Nephron (organoid): ENCODE data around the gene CD177.
"Not testable (repeated sequence)": the region's sequence is repeated elsewhere in the genome, so short reads cannot be mapped to it uniquely, and the experiment has no call there.

ENCODE experiments used
- H3K27ac Mint-ChIP-seq, 3 experiments: 2 replicates each; pipeline ENCODE4 v1.8.0; 2020; ENCODE audit warnings: mixed read lengths in 3 of 3, mild to moderate bottlenecking in 2 of 3, moderate library complexity in 1 of 3
- H3K27me3 Mint-ChIP-seq: 2 replicates; pipeline ENCODE4 v1.8.0; 2021; ENCODE audit warnings: low read depth, mild to moderate bottlenecking, moderate library complexity, mixed read lengths
- H3K36me3 Mint-ChIP-seq: 2 replicates; pipeline ENCODE4 v1.8.0; 2020; ENCODE audit warnings: low read depth, mixed read lengths
- H3K4me1 Mint-ChIP-seq: 2 replicates; pipeline ENCODE4 v1.8.0; 2020; ENCODE audit warnings: mixed read lengths
- H3K4me3 Mint-ChIP-seq, 3 experiments: 2 replicates each; pipeline ENCODE4 v1.8.0; 2020; ENCODE audit warnings: mild to moderate bottlenecking in 3 of 3, mixed read lengths in 3 of 3, moderate library complexity in 2 of 3
- H3K9me3 Mint-ChIP-seq: 2 replicates; pipeline ENCODE4 v1.8.0; 2020; ENCODE audit warnings: mixed read lengths
- TF ChIP-seq, protein P1 (sequence below), 3 experiments: fragments of 200-600 bp; sonication (generic); IDR thresholded peaks; one replicate each; pipeline ENCODE4 v1.5.0; 2021; ENCODE audit warnings: antibody characterized with exemption in 3 of 3; ENCODE audit not compliant: unreplicated experiment in 3 of 3

The CD177 gene

DNA sequence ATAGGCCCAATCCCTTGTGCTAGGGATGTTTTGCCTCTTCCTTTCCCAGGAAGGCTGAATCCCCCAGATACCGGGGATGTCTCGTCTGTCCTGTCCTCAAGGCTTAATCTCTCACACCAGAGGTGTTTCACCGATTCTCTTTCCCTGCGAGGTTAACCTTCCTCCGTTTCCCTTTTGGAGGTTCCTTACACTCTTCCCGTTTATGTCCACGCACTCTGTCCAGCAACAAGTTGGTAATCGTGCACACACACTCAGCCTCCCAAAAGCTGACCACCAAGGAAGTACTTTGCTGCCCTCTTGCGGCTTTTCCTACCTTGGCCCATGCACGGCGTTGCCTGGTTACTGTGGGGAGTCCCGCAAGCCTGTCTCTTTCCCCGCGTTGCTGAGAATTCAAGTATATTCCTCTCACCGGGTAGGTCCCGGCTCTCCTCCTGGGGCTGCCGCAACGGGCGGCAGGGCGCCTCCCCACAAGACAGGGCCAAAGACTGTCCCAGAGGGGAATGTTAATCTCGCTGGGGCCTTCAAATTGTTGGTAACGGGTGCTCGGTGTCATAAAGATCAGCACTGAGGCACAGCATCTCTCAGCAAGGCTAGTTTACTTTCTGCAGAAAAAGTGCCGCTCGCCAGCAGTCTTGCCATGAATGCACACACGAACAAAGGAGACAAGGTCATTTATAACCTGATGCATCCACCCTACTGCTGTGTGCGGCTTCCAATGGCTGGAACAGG, 36.7 kb upstream of the CD177 start:
- Mint-ChIP-seq H3K27ac (no peak overlapping the region), H3K27me3 (no peaks in the 10 kb centered on the region), H3K4me1 (no peaks in the 10 kb centered on the region), H3K9me3 (peaks cover 16% of the 10 kb centered on the region), H3K4me3 (no peak overlapping the region), H3K36me3 (no peaks in the 10 kb centered on the region)
- TF ChIP-seq, protein P1, sequence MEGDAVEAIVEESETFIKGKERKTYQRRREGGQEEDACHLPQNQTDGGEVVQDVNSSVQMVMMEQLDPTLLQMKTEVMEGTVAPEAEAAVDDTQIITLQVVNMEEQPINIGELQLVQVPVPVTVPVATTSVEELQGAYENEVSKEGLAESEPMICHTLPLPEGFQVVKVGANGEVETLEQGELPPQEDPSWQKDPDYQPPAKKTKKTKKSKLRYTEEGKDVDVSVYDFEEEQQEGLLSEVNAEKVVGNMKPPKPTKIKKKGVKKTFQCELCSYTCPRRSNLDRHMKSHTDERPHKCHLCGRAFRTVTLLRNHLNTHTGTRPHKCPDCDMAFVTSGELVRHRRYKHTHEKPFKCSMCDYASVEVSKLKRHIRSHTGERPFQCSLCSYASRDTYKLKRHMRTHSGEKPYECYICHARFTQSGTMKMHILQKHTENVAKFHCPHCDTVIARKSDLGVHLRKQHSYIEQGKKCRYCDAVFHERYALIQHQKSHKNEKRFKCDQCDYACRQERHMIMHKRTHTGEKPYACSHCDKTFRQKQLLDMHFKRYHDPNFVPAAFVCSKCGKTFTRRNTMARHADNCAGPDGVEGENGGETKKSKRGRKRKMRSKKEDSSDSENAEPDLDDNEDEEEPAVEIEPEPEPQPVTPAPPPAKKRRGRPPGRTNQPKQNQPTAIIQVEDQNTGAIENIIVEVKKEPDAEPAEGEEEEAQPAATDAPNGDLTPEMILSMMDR (IDR thresholded peaks at IDR 0.05; ENCODE audit: unreplicated experiment in 3 of 3), result no peak

DNA sequence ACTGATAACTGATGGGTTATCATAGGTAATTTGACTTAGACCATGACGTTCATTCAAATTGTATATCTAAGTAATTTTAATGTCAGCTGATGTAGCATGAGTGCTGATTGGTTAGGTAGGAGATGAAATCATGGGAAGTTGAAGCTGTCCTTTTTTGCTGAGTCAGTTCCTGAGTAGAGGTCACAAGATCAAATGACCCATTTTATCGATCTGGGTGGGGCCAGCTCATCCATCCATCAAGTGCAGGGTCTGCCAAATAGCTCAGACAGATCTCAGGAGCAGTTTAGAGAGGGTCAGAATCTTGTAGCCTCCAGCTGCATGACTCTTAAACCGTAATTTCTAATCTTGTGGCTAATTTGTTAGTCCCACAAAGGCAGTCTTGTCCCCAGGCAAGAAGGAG, 35.3 kb upstream of the CD177 start:
- Mint-ChIP-seq H3K27me3 (no peaks in the 10 kb centered on the region), H3K4me3 (no peak overlapping the region), H3K27ac (no peak overlapping the region), H3K9me3 (peaks cover 16% of the 10 kb centered on the region), H3K4me1 (no peaks in the 10 kb centered on the region), H3K36me3 (no peaks in the 10 kb centered on the region)
- TF ChIP-seq, protein P1 (IDR thresholded peaks at IDR 0.05; ENCODE audit: unreplicated experiment in 3 of 3), result no peak

DNA sequence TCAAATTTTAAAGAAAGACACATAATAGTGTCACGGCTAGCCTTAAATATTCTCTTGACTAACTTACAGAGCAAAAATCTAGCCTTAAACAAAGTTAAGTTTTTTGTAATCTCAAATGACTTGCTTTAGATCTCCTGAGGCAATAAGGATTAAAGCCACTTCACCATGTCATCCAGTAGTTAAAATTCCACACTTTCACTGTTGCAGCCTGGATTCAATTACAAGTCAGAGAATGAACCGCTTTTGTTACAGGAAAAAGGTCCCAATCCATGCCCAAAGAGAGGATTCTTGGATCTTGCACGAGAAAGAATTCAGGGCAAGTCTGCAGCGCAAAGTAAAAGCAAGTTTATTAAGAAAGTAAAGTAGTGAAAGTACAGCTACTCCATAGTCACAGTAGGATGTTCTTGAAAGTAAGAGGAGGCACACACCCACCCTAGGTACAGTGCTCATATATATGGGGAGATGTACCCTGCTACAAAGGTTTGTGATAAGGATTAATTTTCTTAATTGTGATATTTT, 34.6 kb upstream of the CD177 start:
- TF ChIP-seq, protein P1 (IDR thresholded peaks at IDR 0.05; ENCODE audit: unreplicated experiment in 3 of 3), result no peak
- Mint-ChIP-seq H3K9me3 (peaks cover 13% of the 10 kb centered on the region), H3K36me3 (no peaks in the 10 kb centered on the region), H3K4me3 (no peak overlapping the region), H3K27me3 (no peaks in the 10 kb centered on the region), H3K27ac (no peak overlapping the region), H3K4me1 (no peaks in the 10 kb centered on the region)

DNA sequence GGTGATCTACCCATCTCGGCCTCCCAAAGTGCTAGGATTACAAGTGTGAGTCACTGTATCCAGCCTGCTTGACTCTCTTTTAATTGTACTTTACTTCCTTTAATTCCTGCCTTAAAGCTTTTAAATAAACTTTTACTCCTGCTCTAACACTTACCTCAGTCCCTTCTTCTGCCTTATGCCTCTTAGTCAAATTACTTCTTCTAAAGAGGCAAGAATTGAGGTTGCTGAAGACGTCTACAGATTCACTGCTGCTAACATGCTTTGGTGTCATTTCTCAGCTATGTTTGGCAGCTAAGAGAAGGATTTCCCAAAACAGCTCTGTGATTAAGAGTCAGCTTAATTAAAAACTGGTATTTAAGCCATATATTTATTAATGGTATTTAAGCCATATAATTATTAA, 32.9 kb upstream of the CD177 start:
- Mint-ChIP-seq H3K27ac (no peak overlapping the region), H3K36me3 (no peaks in the 10 kb centered on the region), H3K27me3 (no peaks in the 10 kb centered on the region), H3K4me3 (no peak overlapping the region), H3K9me3 (peaks cover 8% of the 10 kb centered on the region), H3K4me1 (no peaks in the 10 kb centered on the region)
- TF ChIP-seq, protein P1 (IDR thresholded peaks at IDR 0.05; ENCODE audit: unreplicated experiment in 3 of 3), result no peak

DNA sequence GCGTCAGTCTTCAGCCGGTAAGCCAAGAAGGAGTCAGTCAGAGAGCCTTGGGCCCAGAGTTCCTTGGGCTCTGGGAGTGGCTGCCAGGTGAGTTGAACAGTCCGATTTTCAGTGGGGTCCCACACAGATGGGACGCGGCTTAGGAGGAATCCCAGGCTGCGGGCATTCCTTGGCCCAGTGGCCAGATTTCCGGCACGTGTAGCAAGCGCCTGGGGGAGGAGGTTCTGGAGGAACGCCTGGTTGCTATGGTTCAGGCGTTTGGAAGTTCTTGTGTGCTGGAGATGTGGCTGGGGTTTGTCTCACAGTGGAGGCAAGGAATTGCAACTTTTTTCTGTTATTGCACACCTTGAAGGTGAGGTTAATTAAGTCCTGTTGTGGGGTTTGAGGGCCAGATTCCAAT, 26.7 kb upstream of the CD177 start:
- peaks cover 20% of the 10 kb centered on the region for H3K9me3 Mint-ChIP-seq
- H3K36me3 Mint-ChIP-seq, H3K27ac Mint-ChIP-seq, H3K4me1 Mint-ChIP-seq, H3K4me3 Mint-ChIP-seq, H3K27me3 Mint-ChIP-seq: not testable (repeated sequence)

DNA sequence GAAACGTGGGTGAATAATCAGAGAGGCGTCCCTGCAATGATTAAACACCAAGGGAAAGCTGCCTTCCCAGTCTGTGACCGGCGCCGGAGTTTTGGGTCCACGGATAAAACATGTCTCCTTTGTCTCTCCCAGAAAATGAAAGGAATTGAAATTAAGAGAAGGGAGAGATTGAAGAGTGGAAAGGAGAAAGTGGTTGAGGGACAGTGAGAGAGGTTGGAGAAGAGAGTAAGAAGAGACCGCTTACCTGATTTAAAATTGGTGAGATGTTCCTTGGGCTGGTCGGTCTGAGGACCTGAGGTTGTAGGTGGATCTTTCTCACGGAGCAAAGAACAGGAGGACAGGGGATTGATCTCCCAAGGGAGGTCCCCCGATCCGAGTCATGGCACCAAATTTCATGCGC, 24.9 kb upstream of the CD177 start:
- not testable (repeated sequence) for H3K4me1 Mint-ChIP-seq, H3K36me3 Mint-ChIP-seq, H3K27ac Mint-ChIP-seq, H3K27me3 Mint-ChIP-seq, H3K4me3 Mint-ChIP-seq
- peaks cover 25% of the 10 kb centered on the region for H3K9me3 Mint-ChIP-seq

DNA sequence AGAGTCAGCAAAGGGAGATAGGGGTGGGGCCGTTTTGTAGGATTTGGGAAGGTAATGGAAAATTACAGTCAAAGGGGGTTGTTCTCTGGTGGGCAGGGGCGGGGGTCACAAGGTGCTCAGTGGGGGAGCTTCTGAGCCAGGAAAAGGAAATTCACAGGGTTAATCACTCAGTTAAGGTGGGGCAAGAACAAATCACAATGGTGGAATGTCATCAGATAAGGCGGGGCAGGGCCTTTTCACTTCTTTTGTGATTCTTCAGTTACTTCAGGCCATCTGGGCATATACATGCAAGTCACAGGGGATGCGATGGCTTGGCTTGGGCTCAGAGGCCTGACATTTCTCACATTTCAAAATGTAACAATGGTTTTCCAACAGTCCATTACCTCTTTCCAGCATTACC, 24.4 kb upstream of the CD177 start:
- H3K27ac Mint-ChIP-seq, H3K4me1 Mint-ChIP-seq, H3K27me3 Mint-ChIP-seq, H3K36me3 Mint-ChIP-seq, H3K4me3 Mint-ChIP-seq: not testable (repeated sequence)
- peaks cover 25% of the 10 kb centered on the region for H3K9me3 Mint-ChIP-seq
